HepG2 (cell line): ENCODE data around the gene CMIP. TPM values are rescaled to one million over a fixed set of nuclear protein-coding genes. Genes with fewer than 3 reads are reported as not detected.

ENCODE experiments used
- ATF7 ChIP-seq, 2 experiments: fragments of 450-650 bp in 1 of 2; sonication (generic) in 1 of 2; formaldehyde crosslinking in 1 of 2; IDR thresholded peaks; 2 replicates each; pipeline versions ENCODE4 v1.4.0 to v1.6.1; 2016 to 2020; ENCODE audit warnings: antibody characterized with exemption in 1 of 2, mild to moderate bottlenecking in 1 of 2, missing genetic modification reagents in 1 of 2
- FOXK2 ChIP-seq: fragments of 450-650 bp; IDR thresholded peaks from 2 replicates; pipeline ENCODE4 v1.6.1; 2016
- GATAD2A ChIP-seq: IDR thresholded peaks from 2 replicates; pipeline ENCODE4 v1.6.1; 2016
- KAT7 ChIP-seq: IDR thresholded peaks from 2 replicates; pipeline ENCODE4 v1.6.1; 2018; ENCODE audit warnings: borderline replicate concordance, missing compliant biosample characterization
- KLF6 ChIP-seq: IDR thresholded peaks from 2 replicates; pipeline ENCODE4 v1.8.0; 2016; ENCODE audit warnings: missing biosample characterization, missing genetic modification reagents
- MED8 ChIP-seq: sonication (generic); formaldehyde crosslinking; IDR thresholded peaks from 2 replicates; pipeline ENCODE4 v1.8.1; 2023; ENCODE audit warnings: mild to moderate bottlenecking, missing genetic modification reagents; ENCODE audit not compliant: insufficient replicate concordance
- NFE2L2 ChIP-seq: fragments of 150-350 bp; IDR thresholded peaks from 2 replicates; pipeline ENCODE4 v1.6.1; 2014; ENCODE audit warnings: low read length
- NR2F6 ChIP-seq, 2 experiments: IDR thresholded peaks; 2 replicates each; pipeline ENCODE4 v1.6.1; 2016; ENCODE audit warnings: antibody characterized with exemption in 1 of 2, mild to moderate bottlenecking in 1 of 2
- ONECUT2 ChIP-seq: sonication (generic); formaldehyde crosslinking; IDR thresholded peaks from 2 replicates; pipeline ENCODE4 v1.4.0; 2020; ENCODE audit warnings: missing genetic modification reagents
- SIN3A ChIP-seq: IDR thresholded peaks from 2 replicates; pipeline ENCODE4 v1.6.1; 2011; ENCODE audit warnings: low read depth, mild to moderate bottlenecking, control low read depth, low read length, borderline replicate concordance
- SP2 ChIP-seq: sonication (generic); formaldehyde crosslinking; IDR thresholded peaks from 2 replicates; pipeline ENCODE4 v1.5.1; 2020; ENCODE audit warnings: mild to moderate bottlenecking, missing genetic modification reagents
- THAP9 ChIP-seq: sonication (generic); formaldehyde crosslinking; IDR thresholded peaks from 2 replicates; pipeline ENCODE4; 2020; ENCODE audit warnings: missing genetic modification reagents, mild to moderate bottlenecking, borderline replicate concordance
- ZBTB37 ChIP-seq: sonication (generic); formaldehyde crosslinking; IDR thresholded peaks from 2 replicates; pipeline ENCODE4 v1.4.0; 2020; ENCODE audit warnings: mild to moderate bottlenecking, missing genetic modification reagents
- ZNF143 ChIP-seq: sonication (generic); formaldehyde crosslinking; IDR thresholded peaks from 2 replicates; pipeline ENCODE4 v1.4.0; 2020; ENCODE audit warnings: missing genetic modification reagents
- ZNF160 ChIP-seq: sonication (generic); formaldehyde crosslinking; IDR thresholded peaks from 2 replicates; pipeline ENCODE4 v1.8.0; 2022; ENCODE audit warnings: mild to moderate bottlenecking, inconsistent platforms, missing genetic modification reagents
- ZNF232 ChIP-seq: sonication (generic); formaldehyde crosslinking; IDR thresholded peaks from 2 replicates; pipeline ENCODE4 v1.4.0; 2020; ENCODE audit warnings: missing genetic modification reagents, borderline replicate concordance
- ZNF431 ChIP-seq: sonication (generic); formaldehyde crosslinking; IDR thresholded peaks from 2 replicates; pipeline ENCODE4 v1.9.0; 2022; ENCODE audit warnings: missing genetic modification reagents, low read depth, mild to moderate bottlenecking, borderline replicate concordance
- ZNF562 ChIP-seq: sonication (generic); formaldehyde crosslinking; IDR thresholded peaks from 2 replicates; pipeline ENCODE4 v1.8.0; 2022; ENCODE audit warnings: missing genetic modification reagents, borderline replicate concordance
- ZNF670 ChIP-seq: sonication (generic); formaldehyde crosslinking; IDR thresholded peaks from 2 replicates; pipeline ENCODE4 v1.8.0; 2022; ENCODE audit warnings: mild to moderate bottlenecking, missing genetic modification reagents, borderline replicate concordance
- ZNF746 ChIP-seq: sonication (generic); formaldehyde crosslinking; IDR thresholded peaks from 2 replicates; pipeline ENCODE4 v1.8.0; 2022; ENCODE audit warnings: mild to moderate bottlenecking, missing genetic modification reagents
- ZNF775 ChIP-seq: sonication (generic); formaldehyde crosslinking; IDR thresholded peaks from 2 replicates; pipeline ENCODE4 v1.4.0; 2020; ENCODE audit warnings: missing genetic modification reagents, mild to moderate bottlenecking, moderate library complexity, borderline replicate concordance
- polyA plus RNA-seq, 8 experiments: library from polyadenylated mRNA; depleted of rRNA in 3 of 8; stranded (reverse) in 7 of 8; unstranded in 1 of 8; fragments of >200 nt; fragmentation: Illumina TruSeq in 4 of 8; extraction: Trizol in 4 of 8; gene quantifications; 2 replicates each; pipeline versions ENCODE4 v1.2.1 to v1.2.3, GENCODE V29; 2011 to 2016; ENCODE audit warnings: low read depth in 4 of 8, missing spikeins in 1 of 8, mixed read lengths in 1 of 8; ENCODE audit not compliant: insufficient read depth in 1 of 8
- total RNA-seq, 5 experiments: library from RNA; depleted of rRNA; stranded (reverse); fragments of >200 nt; fragmentation: Illumina TruSeq; extraction: Trizol; gene quantifications; 2 replicates each; pipeline ENCODE4 v1.2.3, GENCODE V29; 2016; ENCODE audit warnings: low read depth in 1 of 5
- TF ChIP-seq, protein P1 (sequence below): sonication (generic); formaldehyde crosslinking; IDR thresholded peaks from 2 replicates; pipeline ENCODE4 v1.8.1; 2023; ENCODE audit warnings: mild to moderate bottlenecking, inconsistent platforms, moderate library complexity, missing genetic modification reagents, borderline replicate concordance
- TF ChIP-seq, protein P2 (sequence below): sonication (generic); formaldehyde crosslinking; conservative IDR thresholded peaks from 2 replicates; pipeline ENCODE4 v1.4.0; 2020; ENCODE audit warnings: missing genetic modification reagents
- TF ChIP-seq, protein P3 (sequence below): sonication (generic); formaldehyde crosslinking; IDR thresholded peaks from 2 replicates; pipeline ENCODE4 v1.8.0; 2022; ENCODE audit warnings: missing genetic modification reagents, low read depth, mild to moderate bottlenecking, borderline replicate concordance

Gene CMIP
- total and polyA plus RNA-seq, 2 of the 13 experiments (the other 11 are each of a cell fraction or from before 2014, with no cell fraction given), result 10.9 to 18.1 TPM

- TF ChIP-seq, protein P1, sequence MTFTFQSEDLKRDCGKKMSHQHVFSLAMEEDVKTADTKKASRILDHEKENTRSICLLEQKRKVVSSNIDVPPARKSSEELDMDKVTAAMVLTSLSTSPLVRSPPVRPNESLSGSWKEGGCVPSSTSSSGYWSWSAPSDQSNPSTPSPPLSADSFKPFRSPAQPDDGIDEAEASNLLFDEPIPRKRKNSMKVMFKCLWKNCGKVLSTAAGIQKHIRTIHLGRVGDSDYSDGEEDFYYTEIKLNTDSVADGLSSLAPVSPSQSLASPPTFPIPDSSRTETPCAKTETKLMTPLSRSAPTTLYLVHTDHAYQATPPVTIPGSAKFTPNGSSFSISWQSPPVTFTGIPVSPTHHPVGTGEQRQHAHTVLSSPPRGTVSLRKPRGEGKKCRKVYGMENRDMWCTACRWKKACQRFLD (CRISPR knock-in tag), result no peak
- no peak for TF ChIP-seq KAT7
- no peak for TF ChIP-seq ZNF746 (CRISPR knock-in tag)
- no peak for TF ChIP-seq ZNF232 (CRISPR knock-in tag)
- no peak for TF ChIP-seq THAP9 (CRISPR knock-in tag)
- TF ChIP-seq SIN3A, result no peak
- no peak for TF ChIP-seq NFE2L2
- TF ChIP-seq, protein P2, sequence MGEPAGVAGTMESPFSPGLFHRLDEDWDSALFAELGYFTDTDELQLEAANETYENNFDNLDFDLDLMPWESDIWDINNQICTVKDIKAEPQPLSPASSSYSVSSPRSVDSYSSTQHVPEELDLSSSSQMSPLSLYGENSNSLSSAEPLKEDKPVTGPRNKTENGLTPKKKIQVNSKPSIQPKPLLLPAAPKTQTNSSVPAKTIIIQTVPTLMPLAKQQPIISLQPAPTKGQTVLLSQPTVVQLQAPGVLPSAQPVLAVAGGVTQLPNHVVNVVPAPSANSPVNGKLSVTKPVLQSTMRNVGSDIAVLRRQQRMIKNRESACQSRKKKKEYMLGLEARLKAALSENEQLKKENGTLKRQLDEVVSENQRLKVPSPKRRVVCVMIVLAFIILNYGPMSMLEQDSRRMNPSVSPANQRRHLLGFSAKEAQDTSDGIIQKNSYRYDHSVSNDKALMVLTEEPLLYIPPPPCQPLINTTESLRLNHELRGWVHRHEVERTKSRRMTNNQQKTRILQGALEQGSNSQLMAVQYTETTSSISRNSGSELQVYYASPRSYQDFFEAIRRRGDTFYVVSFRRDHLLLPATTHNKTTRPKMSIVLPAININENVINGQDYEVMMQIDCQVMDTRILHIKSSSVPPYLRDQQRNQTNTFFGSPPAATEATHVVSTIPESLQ (CRISPR knock-in tag), result no peak
- TF ChIP-seq FOXK2, result no peak
- TF ChIP-seq NR2F6 (IDR thresholded peaks at IDR 0.05), result no peak
- TF ChIP-seq NR2F6 (CRISPR knock-in tag; IDR thresholded peaks at IDR 0.05), result peak; percentile 48; the same call in 1 of the 2 replicates
- TF ChIP-seq ZNF775 (CRISPR knock-in tag), result no peak
- no peak for TF ChIP-seq KLF6 (CRISPR knock-in tag)
- TF ChIP-seq MED8, result no peak
- TF ChIP-seq GATAD2A (CRISPR knock-in tag), result peak; percentile 58; the same call in 1 of the 2 replicates
- peak; percentile 14; the same call in 1 of the 2 replicates for TF ChIP-seq ATF7 (IDR thresholded peaks at IDR 0.05)
- no peak for TF ChIP-seq ATF7 (CRISPR knock-in tag; IDR thresholded peaks at IDR 0.05)
- no peak for TF ChIP-seq ZNF143 (CRISPR knock-in tag)
- TF ChIP-seq ZNF562 (CRISPR knock-in tag), result no peak
- no peak for TF ChIP-seq ONECUT2 (CRISPR knock-in tag)
- no peak for TF ChIP-seq ZNF160 (CRISPR knock-in tag)
- TF ChIP-seq ZNF670 (CRISPR knock-in tag), result no peak
- no peak for TF ChIP-seq ZBTB37 (CRISPR knock-in tag)
- TF ChIP-seq ZNF431 (CRISPR knock-in tag), result no peak
- TF ChIP-seq, protein P3, sequence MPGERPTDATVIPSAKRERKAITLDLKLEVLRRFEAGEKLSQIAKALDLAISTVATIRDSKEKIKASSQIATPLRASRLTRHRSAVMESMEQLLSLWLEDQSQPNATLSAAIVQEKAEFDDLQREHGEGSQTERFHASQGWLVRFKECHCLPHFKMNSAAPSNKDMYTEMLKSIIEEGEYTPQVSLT (CRISPR knock-in tag), result no peak
- TF ChIP-seq SP2 (CRISPR knock-in tag), result no peak
These were observed 66.8 kb downstream of the CMIP start (continued) for GRCh38 chr16:81511371-81511770.
